Stimulated activated CD4-positive, alpha-beta T cell treated with anti-CD3 and anti-CD28 coated beads, Interleukin-2, amount 100 ng/mL, for 48 hours (primary cell): ENCODE results near the gene RPP25L.

ENCODE experiments used
- DNase-seq, 2 donors: peaks; one replicate each; pipeline ENCODE4 v3.0.0-alpha.2; 2020

RPP25L gene

DNA sequence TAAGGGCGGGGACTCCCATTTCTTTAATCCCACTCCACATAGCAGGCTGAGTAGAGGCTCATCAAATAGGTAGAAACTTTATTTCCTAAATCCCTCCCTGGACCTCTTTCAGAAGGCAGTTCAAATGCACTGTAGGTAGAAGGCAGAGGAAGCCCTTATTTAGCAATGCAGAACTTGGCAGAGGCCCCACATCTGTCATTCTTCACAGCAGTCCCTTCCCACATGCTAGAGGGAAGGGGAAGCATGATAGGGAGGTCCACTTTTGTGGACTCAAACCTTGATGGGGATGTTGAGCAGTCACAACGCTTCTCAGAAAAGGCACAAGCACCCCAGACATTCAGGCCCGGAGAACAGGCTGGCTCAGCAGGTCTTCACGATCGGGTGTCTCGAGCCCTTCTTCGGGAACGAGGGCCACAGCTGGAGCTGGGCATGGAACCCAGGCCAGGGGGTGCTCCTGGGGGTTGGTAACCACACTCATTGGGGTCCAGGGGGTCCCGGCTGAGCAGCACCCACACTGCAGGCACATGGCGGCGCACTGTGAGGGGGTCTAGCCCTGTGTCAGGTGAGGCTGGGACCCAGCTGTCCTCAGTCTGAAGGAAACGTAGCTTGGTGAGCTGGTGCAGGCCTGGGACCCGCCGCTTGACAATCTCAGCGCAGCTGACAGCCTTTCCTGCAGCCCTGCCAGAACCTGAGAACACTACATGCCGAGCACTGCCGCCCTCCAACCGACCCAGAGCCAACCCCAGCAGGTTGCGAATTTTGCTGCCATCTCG is 1.3 kb downstream of the RPP25L start:
- no peak for DNase-seq

DNA sequence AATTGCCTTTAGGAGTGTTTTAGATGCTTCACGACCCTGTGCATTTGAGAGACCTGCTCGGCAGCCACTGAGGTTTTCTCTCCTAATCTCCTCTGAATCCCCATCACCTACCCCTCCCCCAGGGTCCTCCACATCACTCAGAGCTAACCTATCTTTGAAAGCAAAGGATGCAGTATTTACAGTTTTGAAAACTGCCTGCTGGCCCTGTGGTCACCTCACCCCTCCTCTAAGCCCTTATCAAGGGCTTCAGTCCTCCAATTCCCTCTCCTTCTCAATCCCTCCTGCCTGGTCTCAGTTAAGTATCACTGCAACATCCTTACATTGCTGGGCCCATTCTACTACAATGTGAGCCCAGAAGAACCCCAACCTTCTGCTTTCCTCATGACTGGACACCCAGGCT is 4.6 kb downstream of the RPP25L start:
- DNase-seq, result no peak

DNA sequence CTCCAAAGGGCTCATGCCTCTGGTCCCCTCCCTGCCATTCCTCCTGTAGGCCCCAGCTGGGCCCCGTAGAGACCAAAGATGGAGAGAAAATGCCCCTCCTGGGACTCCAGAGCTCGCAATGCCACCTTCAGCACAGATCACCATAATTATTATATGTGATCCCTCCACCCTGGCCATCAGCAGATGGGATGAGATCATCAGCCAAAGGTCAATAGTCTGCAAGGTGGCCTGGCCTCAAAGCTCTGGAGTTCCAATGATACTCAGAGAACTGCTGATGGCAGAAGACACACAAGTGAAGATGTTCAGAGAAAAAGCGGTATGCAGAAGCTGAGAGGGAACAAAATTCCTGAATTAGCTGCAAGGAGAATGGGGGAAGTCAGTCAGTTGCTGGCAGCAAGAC is 5.0 kb downstream of the RPP25L start:
- no peak for DNase-seq

DNA sequence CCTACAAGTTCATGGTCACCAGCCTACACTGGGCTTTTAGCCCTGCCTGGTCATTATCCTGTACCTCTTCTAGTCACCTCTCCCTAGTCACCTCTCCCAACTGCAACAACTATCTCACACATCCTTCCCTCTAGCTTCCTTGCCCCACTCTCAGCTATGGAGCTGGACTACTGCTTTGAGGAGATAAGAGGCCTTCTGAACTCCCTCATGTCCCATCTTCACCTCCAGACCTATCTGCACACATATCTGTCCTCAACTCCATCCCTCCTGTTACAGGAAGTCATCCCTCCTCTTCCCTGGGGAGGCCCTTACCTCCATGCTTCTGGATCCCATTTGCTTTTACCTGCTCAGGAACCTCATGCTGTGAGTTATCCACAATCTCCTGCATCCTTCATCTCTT is 5.7 kb downstream of the RPP25L start:
- no peak for DNase-seq

DNA sequence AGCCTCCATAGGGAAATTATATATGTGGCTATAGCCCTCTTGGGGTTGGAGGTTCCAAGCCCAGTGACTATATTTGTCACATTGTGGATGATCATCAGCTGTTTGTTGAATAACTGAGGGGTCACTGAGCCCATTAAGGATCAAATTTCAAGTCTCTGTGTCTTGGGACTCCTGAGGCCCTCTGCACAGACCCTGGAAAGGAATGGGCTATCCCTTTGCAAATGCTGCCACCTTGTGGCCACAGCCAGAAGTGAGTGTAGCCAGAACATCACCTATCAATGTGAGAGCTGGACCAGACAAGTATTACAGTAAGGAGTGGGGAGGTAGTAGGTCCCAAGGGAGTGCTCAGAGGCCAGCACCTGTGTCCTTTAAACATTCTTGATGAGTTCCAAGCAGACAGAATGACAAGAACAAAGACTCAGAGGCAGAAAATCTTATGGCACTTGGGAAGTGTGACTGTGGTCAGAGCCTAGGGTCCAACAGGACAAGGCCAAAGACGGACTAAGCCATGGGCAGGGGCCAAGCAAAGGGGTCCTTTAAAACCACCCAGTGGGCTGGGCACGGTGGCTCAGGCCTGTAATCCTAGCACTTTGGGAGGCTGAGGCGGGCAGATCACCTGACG is 8.2 kb downstream of the RPP25L start:
- DNase-seq, result peak; percentile 78 to 82

DNA sequence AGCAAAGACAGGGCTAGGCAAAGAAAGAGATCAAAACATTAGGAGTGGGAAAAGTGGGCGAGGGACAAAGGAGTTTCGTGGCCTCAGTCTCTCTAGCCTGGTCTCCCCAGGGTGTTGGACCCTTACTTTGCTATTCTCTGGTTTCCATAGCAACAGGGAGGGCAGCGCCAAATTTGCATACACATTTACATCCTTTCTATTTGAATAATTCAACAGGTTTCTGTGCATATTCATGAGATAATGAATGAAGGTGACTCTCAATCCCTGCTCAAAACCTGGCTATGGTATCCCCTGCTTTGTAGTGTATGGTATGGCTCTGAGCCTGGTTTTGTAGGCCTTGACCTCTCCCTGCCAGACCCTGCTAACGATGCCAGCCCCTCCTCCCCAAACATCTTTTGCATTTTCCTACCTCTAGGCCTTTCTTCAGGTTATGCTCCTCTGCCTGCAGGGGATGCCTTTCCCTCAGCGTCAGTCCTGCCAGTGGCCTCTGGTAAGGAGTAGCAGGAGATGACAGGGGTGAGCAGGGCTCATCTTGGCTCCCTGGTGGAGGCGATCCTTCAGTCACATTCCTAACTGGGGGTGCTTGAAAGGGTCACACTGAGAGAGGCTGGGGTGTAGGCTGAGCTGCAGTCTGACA is 9.8 kb downstream of the RPP25L start:
- DNase-seq, result no peak

DNA sequence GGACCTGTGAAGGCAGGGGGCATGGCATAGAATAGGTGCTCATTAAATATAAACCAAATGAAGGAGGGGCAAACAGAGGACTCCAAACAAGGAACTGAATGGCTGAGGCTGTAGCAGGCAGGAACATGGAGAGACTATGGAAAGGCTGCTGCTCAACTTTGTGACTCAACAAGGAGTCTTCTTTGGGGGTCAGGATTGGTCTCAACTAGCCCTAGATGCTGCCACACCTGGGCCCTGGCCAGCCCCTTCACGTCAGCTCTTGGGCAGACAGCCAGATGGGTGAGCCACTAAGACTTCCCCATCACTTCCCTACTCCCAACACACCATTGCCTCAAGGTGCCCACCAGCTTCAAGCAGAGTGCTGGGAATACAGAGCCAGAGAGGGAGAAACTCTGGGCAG is 11.0 kb downstream of the RPP25L start:
- DNase-seq, result no peak

DNA sequence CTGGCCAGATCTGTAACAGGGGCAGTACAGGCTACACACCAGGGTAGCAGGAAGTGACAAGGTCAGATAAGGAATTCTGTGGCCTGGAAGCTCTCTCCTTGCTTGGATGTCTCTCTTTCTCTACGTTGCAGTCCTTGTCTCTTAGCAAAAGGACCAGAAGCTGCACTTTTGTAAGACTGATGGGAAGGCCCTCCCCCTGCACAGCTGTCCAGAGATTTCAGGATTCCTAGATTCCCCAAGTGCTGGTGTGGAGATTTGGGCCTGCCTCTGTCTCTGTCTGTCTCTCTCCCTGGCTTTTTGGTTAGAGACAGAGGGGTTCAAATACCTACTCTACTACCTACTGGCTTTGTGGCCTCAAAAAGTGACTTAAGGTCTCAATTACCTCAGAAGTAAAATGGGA is 12.4 kb downstream of the RPP25L start:
- DNase-seq, result no peak

DNA sequence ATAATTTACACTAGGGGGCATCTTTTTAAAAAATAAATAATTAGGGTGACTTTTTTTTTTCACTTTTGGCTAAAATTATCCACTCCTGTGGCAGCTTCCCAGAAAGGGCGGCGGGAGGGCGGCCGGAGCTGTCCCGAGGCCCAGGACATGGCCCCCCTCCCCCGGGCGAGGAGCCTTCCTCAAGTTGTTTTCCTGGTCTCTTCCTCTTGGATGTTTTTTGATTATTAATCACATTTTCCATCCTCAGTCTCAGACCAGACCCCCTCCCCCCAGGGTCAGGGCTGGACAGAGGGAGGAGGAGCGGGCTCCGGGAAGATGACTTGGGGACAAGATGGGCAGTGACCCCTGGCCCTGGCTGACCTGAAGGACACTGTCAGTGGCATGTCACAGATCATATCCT is 17.7 kb downstream of the RPP25L start:
- DNase-seq, result no peak

GRCh38 chr9:34592895-34593601 is 18.8 kb downstream of the RPP25L start:
- DNase-seq, result no peak

- DNase-seq, result no peak
These were observed 19.7 kb downstream of the RPP25L start for GRCh38 chr9:34591917-34592866.

DNA sequence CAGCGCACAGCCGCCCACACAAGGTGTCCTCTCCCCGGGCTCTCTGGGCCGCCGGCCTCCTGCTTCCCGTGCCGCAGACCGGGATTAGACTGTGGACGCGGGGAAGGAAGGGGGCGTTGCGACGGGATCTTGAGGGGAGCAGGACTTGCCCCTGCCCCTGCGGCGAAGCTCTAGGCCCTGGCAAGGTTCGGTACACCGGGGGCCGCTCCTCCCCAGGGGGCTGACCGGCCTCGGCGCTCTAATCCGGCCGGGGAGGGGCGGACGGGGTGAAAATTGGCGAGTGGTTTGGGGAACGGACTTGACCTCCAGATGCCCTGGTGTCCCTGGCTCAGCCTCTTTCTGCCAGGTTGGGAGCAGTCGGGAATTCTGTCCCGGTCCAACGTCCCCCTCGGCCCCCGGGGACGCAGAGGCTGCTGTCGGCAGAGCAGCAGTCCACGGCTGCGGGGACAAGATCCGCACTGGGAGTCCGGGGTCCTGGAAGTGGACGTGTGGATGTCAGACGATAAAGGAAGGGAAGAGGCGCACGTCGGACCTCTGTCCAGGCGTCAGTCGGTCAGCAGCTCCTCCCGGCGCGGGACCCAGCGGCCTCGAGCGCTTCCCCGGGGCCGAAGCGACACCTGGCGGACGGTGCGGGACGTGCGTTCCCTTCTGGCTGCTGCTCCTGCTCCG is 20.5 kb downstream of the RPP25L start:
- DNase-seq, result peak; percentile 84 to 85

- DNase-seq, result no peak
These were observed 21.3 kb downstream of the RPP25L start for GRCh38 chr9:34590381-34591247.

DNA sequence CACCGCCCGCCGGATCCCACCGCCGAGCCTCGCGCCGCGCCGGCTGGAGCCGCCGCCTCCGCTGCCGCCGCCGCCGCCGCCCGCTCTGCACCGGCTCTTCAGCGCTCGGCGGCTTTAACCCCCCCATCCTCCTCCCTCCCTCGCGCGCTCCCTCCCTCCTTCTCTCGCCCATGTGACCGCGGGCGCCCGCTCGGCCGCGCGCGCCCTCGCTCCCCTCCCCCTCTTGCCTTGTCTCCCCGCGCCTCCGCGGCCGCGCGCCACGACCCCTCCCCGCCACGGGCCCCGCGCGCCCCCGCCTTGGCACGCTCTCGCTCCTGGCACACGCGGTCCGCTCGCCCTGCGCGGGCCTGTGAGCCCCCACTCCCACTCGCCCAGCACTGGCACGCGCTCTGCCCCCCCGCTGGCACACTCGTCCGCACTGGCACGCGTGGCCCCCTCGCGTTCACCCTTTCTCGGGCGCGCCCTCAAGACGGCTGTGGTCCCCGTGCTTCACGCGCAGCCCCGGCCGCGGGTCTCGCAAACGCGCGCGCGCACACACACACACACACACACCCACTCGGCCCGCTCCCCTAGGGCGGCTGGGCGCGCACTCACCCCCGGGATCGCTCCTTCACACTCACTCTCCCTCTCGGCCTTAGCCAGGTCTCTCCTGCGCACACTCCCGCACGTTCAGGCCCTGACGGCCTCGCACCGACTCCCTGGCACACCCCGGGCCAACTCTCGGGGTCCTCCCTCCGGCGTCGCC is 22.1 kb downstream of the RPP25L start, which contains the start of gene CNTFR:
Gene CNTFR (minus strand): TSS at position 89 of the 745 bp plus-strand sequence. CDS start 20,743 bp downstream, outside the sequence.
- DNase-seq, result no peak

DNA sequence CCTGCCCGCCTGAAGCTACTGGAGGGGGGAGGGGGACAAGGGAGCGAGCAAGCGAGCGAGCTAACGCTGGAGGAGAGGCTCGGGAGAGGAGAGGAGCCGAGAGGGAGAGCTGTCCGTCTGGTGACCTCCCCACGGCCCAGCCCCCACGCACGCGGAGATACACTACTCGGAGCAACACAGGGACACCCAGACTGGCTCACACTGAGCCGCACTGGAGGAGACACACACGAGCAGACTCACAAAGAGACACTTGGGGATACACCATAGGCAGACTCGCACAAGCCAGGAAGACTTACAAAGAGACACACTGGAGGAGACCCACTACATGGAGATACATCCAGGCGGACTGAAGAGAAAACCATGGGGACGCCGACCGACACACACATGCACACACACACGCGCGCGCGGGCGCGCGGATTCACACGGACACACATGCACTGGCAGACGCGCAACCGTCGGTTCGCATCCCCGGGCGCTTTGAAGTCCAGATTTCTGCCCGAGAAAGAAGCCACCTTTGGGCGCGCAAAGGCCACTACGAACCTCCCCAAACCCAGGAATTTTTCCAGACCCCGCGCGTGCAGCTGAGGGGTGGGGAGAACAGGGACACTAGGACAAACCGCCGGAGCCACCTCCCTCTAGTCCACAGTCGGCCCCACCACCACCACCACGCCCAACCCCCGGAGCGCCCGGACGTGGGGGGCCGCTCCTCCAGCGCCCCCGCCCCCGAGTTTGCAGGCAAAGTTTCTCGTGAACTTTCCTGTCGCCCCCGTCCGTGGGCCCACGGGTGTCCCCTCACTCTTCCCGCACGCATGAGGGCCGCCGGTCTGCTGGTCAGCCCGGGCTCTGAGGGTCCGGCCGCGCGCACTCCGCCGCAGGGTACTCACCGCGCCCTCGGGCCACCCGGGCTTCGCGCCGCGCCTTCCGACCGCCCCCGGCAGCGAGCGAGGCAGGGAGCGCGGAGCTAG is 22.9 kb downstream of the RPP25L start:
- DNase-seq, result no peak

DNA sequence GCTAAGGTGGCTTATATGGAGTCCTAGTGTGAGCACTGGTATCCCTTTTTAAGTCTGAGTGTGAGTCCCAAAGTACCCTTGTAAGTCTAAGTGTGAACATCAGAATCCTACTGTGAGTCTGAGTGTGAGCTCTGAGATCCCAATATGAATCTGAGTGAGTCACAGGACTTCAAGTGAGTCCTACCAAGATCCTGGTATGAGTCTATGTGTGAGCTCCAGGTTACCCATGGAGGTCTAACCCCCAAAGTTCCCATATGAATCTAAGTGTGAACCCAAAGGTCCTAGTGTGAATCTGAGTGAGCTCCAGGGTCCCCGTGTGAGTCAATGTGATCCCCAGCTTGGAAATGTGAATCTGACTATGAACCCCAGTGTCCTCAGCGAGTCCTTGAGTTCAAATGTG is 24.6 kb downstream of the RPP25L start:
- no peak for DNase-seq

DNA sequence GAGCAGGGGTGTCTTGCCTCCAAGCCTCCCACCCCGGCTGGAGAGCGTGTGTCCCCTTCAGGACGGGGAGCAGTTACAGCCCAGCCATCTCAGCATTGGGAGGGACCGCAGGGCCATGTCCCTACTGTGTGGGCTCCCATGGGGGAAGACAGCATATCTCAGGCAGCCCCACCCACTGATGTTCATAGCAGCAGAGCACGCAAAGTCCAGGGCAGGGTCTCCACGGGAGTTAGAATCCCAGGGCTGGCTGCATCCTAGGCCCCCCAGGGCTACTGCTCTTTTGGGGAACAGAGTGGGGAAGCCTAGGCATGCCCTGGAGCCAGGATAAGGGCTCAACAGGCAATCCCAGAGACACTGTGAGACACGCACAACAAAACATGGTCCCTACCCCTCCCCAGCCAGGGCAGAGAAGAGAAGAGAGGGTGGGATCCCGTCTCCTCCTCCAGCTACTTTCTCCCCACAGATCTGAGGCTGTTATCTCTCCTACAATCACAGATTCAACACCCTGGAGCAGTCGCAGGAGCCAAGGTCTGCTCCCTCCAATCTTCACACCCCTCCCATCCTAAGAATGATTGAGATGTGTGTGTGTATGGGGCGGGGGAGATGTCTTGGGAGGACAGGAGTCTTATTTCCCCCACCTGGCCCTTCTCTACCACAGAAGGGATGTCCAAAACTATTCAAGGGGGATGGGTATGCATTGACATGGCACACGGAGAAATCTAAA is 25.8 kb downstream of the RPP25L start:
- DNase-seq, result no peak

- no peak for DNase-seq
These were observed 26.9 kb downstream of the RPP25L start for GRCh38 chr9:34584970-34585369.
